HepG2 (cell line): Measurements from ENCODE around the gene TK1. TPM values are rescaled to one million over a fixed set of nuclear protein-coding genes. Genes with fewer than 3 reads are reported as not detected.
A peak's percentile ranks its signal among the peaks of the same experiment; 100 is the strongest.

ENCODE experiments used
- FOXK2 ChIP-seq: fragments of 450-650 bp; IDR thresholded peaks from 2 replicates; pipeline ENCODE4 v1.6.1; 2016
- GATA4 ChIP-seq: sonication (generic); IDR thresholded peaks from 2 replicates; pipeline ENCODE4 v1.6.1; 2016; ENCODE audit warnings: antibody characterized with exemption, low read depth, borderline replicate concordance
- RNF2 ChIP-seq: fragments of 450-650 bp; conservative IDR thresholded peaks from 2 replicates; pipeline ENCODE4 v1.6.1; 2016; ENCODE audit warnings: low read depth
- SNAI1 ChIP-seq: sonication (generic); formaldehyde crosslinking; IDR thresholded peaks from 2 replicates; pipeline ENCODE4 v1.5.0; 2020; ENCODE audit warnings: mild to moderate bottlenecking, missing genetic modification reagents, borderline replicate concordance
- SNAPC2 ChIP-seq: sonication (generic); formaldehyde crosslinking; IDR thresholded peaks from 2 replicates; pipeline ENCODE4 v1.8.1; 2022; ENCODE audit warnings: mild to moderate bottlenecking, missing genetic modification reagents
- STAG1 ChIP-seq: sonication (generic); formaldehyde crosslinking; IDR thresholded peaks from 2 replicates; pipeline ENCODE4 v1.4.0; 2020; ENCODE audit warnings: missing genetic modification reagents
- TGIF2 ChIP-seq: IDR thresholded peaks from 2 replicates; pipeline ENCODE4 v1.6.1; 2016; ENCODE audit warnings: control low read depth, missing compliant biosample characterization
- TOE1 ChIP-seq: sonication (generic); formaldehyde crosslinking; IDR thresholded peaks from 2 replicates; pipeline ENCODE4 v1.4.0; 2020; ENCODE audit warnings: mild to moderate bottlenecking, missing genetic modification reagents
- TSC22D2 ChIP-seq: sonication (generic); formaldehyde crosslinking; IDR thresholded peaks from 2 replicates; pipeline ENCODE4 v1.5.1; 2020; ENCODE audit warnings: missing genetic modification reagents, mild to moderate bottlenecking, borderline replicate concordance
- ZFP37 ChIP-seq: sonication (generic); formaldehyde crosslinking; IDR thresholded peaks from 2 replicates; pipeline ENCODE4 v1.4.0; 2020; ENCODE audit warnings: missing genetic modification reagents, borderline replicate concordance
- ZNF3 ChIP-seq: IDR thresholded peaks from 2 replicates; pipeline ENCODE4 v1.7.0; 2017; ENCODE audit warnings: inconsistent platforms
- ZNF333 ChIP-seq: sonication (generic); formaldehyde crosslinking; IDR thresholded peaks from 2 replicates; pipeline ENCODE4 v1.4.0; 2020; ENCODE audit warnings: mild to moderate bottlenecking, missing genetic modification reagents, borderline replicate concordance
- ZNF556 ChIP-seq: sonication (generic); formaldehyde crosslinking; IDR thresholded peaks from 2 replicates; pipeline ENCODE4 v1.4.0; 2020; ENCODE audit warnings: mild to moderate bottlenecking, missing genetic modification reagents, borderline replicate concordance
- ZNF761 ChIP-seq: sonication (generic); formaldehyde crosslinking; conservative IDR thresholded peaks from 2 replicates; pipeline ENCODE4 v1.4.0; 2020; ENCODE audit warnings: mild to moderate bottlenecking, missing genetic modification reagents
- polyA plus RNA-seq, 8 experiments: library from polyadenylated mRNA; depleted of rRNA in 3 of 8; stranded (reverse) in 7 of 8; unstranded in 1 of 8; fragments of >200 nt; fragmentation: Illumina TruSeq in 4 of 8; extraction: Trizol in 4 of 8; gene quantifications; 2 replicates each; pipeline versions ENCODE4 v1.2.1 to v1.2.3, GENCODE V29; 2011 to 2016; ENCODE audit warnings: low read depth in 4 of 8, missing spikeins in 1 of 8, mixed read lengths in 1 of 8; ENCODE audit not compliant: insufficient read depth in 1 of 8
- total RNA-seq, 5 experiments: library from RNA; depleted of rRNA; stranded (reverse); fragments of >200 nt; fragmentation: Illumina TruSeq; extraction: Trizol; gene quantifications; 2 replicates each; pipeline ENCODE4 v1.2.3, GENCODE V29; 2016; ENCODE audit warnings: low read depth in 1 of 5
- TF ChIP-seq, protein P1 (sequence below): IDR thresholded peaks from 2 replicates; pipeline ENCODE4 v1.6.1; 2018; ENCODE audit warnings: missing genetic modification reagents
- TF ChIP-seq, protein P2 (sequence below): IDR thresholded peaks from 2 replicates; pipeline ENCODE4 v1.6.1; 2012; ENCODE audit warnings: inconsistent platforms
- TF ChIP-seq, protein P3 (sequence below): sonication (generic); formaldehyde crosslinking; IDR thresholded peaks from 2 replicates; pipeline ENCODE4 v1.5.1; 2020; ENCODE audit warnings: mild to moderate bottlenecking, missing genetic modification reagents
- TF ChIP-seq, protein P4 (sequence below): sonication (generic); formaldehyde crosslinking; IDR thresholded peaks from 2 replicates; pipeline ENCODE4 v1.5.0; 2020; ENCODE audit warnings: missing genetic modification reagents, mild to moderate bottlenecking, borderline replicate concordance

Gene TK1
- total and polyA plus RNA-seq, 2 of the 13 experiments (the other 11 are each of a cell fraction or from before 2014, with no cell fraction given): 45.0 to 96.0 TPM

DNA sequence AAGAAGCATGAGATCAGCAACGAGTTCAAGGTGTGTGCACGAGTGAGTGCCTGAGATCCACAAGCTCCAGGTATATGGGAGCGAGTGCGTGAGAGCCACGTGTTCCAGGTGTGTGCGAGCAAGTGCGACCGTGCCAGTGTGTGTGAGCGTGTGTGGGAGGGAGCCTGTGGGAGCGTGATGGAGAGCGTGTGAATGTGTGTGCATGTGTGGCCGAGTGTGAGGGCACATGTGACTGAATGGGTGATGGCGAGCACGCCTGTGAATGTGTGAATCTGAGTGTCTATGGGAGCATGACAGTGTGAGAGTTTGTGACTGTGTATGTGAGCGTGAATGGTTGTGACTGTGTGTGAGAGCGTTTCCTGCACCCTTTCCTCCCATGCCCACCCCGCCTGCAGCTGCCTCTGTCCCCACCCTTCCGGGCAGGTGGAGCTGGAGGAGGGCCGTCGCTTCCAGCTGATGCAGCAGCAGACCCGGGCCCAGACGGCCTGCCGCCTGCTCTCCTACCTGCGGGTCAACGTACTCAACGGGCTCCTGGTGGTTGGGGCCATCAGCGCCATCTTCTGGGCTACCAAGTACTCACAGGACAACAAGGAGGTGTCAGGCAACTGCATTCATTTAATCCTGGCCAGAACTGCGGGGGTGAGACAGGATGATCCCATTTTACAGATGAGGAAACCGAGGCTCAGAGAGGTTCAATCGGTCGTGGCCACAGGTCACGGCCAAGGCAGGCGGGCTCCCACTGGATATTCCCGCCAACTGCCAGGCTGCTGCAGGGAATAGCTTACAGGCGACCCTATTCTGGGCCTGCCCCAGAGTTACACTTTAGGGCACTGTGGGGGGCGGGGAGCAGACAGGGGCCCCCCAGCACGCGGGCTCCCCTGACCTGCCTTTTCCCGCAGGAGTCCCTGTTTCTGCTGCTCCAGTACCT, 52.6 kb downstream of the TK1 start (continued):
- TF ChIP-seq ZFP37 (CRISPR knock-in tag): no peak
- no peak for TF ChIP-seq SNAPC2 (CRISPR knock-in tag)
- TF ChIP-seq, protein P1, sequence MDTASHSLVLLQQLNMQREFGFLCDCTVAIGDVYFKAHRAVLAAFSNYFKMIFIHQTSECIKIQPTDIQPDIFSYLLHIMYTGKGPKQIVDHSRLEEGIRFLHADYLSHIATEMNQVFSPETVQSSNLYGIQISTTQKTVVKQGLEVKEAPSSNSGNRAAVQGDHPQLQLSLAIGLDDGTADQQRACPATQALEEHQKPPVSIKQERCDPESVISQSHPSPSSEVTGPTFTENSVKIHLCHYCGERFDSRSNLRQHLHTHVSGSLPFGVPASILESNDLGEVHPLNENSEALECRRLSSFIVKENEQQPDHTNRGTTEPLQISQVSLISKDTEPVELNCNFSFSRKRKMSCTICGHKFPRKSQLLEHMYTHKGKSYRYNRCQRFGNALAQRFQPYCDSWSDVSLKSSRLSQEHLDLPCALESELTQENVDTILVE (CRISPR knock-in tag): no peak
- no peak for TF ChIP-seq TOE1 (CRISPR knock-in tag)
- no peak for TF ChIP-seq TSC22D2 (CRISPR knock-in tag)
- TF ChIP-seq, protein P2, sequence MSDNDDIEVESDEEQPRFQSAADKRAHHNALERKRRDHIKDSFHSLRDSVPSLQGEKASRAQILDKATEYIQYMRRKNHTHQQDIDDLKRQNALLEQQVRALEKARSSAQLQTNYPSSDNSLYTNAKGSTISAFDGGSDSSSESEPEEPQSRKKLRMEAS: peak; percentile 52
- TF ChIP-seq, protein P3, sequence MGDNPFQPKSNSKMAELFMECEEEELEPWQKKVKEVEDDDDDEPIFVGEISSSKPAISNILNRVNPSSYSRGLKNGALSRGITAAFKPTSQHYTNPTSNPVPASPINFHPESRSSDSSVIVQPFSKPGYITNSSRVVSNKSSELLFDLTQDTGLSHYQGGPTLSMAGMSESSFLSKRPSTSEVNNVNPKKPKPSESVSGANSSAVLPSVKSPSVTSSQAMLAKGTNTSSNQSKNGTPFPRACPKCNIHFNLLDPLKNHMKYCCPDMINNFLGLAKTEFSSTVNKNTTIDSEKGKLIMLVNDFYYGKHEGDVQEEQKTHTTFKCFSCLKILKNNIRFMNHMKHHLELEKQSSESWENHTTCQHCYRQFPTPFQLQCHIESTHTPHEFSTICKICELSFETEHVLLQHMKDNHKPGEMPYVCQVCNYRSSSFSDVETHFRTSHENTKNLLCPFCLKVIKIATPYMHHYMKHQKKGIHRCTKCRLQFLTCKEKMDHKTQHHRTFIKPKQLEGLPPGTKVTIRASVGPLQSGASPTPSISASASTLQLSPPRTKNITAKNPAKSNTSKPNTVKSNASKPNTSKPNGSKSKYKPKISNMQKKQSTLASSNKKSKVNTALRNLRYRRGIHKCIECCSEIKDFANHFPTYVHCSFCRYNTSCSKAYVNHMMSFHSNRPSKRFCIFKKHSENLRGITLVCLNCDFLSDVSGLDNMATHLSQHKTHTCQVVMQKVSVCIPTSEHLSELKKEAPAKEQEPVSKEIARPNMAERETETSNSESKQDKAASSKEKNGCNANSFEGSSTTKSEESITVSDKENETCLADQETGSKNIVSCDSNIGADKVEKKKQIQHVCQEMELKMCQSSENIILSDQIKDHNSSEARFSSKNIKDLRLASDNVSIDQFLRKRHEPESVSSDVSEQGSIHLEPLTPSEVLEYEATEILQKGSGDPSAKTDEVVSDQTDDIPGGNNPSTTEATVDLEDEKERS (CRISPR knock-in tag): no peak; the same call in 1 of the 2 replicates
- peak; percentile 79 for TF ChIP-seq STAG1 (CRISPR knock-in tag)
- peak; percentile 73; the same call in 1 of the 2 replicates for TF ChIP-seq ZNF3 (CRISPR knock-in tag)
- no peak for TF ChIP-seq GATA4
- TF ChIP-seq ZNF333 (CRISPR knock-in tag): no peak
- TF ChIP-seq TGIF2 (CRISPR knock-in tag): no peak
- 0 out of 2 replicates have a peak, but pooled peaks have one; percentile 63 for TF ChIP-seq ZNF556
- TF ChIP-seq SNAI1 (CRISPR knock-in tag): no peak
- TF ChIP-seq ZNF761 (CRISPR knock-in tag): 0 out of 2 replicates have a peak, but pooled peaks have one; percentile 63
- no peak for TF ChIP-seq FOXK2
- no peak for TF ChIP-seq RNF2
- TF ChIP-seq, protein P4, sequence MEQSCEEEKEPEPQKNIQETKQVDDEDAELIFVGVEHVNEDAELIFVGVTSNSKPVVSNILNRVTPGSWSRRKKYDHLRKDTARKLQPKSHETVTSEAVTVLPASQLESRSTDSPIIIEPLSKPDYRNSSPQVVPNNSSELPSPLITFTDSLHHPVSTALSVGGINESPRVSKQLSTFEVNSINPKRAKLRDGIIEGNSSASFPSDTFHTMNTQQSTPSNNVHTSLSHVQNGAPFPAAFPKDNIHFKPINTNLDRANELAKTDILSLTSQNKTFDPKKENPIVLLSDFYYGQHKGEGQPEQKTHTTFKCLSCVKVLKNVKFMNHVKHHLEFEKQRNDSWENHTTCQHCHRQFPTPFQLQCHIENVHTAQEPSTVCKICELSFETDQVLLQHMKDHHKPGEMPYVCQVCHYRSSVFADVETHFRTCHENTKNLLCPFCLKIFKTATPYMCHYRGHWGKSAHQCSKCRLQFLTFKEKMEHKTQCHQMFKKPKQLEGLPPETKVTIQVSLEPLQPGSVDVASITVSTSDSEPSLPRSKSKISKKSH (CRISPR knock-in tag): no peak
